ENCODE data around the gene METTL26.

GRCh38 chr16:673399-673991 lies 37.4 kb upstream of the METTL26 start:
- TF ChIP-seq, protein P1, sequence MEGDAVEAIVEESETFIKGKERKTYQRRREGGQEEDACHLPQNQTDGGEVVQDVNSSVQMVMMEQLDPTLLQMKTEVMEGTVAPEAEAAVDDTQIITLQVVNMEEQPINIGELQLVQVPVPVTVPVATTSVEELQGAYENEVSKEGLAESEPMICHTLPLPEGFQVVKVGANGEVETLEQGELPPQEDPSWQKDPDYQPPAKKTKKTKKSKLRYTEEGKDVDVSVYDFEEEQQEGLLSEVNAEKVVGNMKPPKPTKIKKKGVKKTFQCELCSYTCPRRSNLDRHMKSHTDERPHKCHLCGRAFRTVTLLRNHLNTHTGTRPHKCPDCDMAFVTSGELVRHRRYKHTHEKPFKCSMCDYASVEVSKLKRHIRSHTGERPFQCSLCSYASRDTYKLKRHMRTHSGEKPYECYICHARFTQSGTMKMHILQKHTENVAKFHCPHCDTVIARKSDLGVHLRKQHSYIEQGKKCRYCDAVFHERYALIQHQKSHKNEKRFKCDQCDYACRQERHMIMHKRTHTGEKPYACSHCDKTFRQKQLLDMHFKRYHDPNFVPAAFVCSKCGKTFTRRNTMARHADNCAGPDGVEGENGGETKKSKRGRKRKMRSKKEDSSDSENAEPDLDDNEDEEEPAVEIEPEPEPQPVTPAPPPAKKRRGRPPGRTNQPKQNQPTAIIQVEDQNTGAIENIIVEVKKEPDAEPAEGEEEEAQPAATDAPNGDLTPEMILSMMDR (IDR thresholded peaks at IDR 0.05; ENCODE audit: low read depth, low read length), result no peak
- TF ChIP-seq EZH2phosphoT487 (IDR thresholded peaks at IDR 0.05; ENCODE audit: low read depth), result no peak
